H1 (cell line): Measurements from ENCODE around the gene RAB3GAP1. TPM values are rescaled to one million over a fixed set of nuclear protein-coding genes. Genes with fewer than 3 reads are reported as not detected.

Experiments used
- GABPA ChIP-seq: IDR thresholded peaks from 2 replicates; pipeline ENCODE4 v1.6.1; 2011; ENCODE audit warnings: mild to moderate bottlenecking, low read length, moderate library complexity, borderline replicate concordance; ENCODE audit not compliant: insufficient read depth
- SP1 ChIP-seq: IDR thresholded peaks from 2 replicates; pipeline ENCODE4 v1.6.1; 2011; ENCODE audit warnings: low read depth, low read length
- ZNF274 ChIP-seq: IDR thresholded peaks from 2 replicates; pipeline ENCODE4 v1.7.0; 2012; ENCODE audit warnings: low read length, borderline replicate concordance; ENCODE audit errors: extremely low read depth
- polyA plus RNA-seq, 7 experiments: library from polyadenylated mRNA; depleted of rRNA in 3 of 7; stranded (reverse) in 5 of 7; unstranded in 2 of 7; fragments of >200 nt in 5 of 7; fragments of 200-250 nt in 2 of 7; gene quantifications; 1 replicate in 5 of 7; 2 replicates in 1 of 7; 4 replicates in 1 of 7; pipeline versions ENCODE4 v1.2.1 to v1.2.3, GENCODE V29; 2011 to 2013; ENCODE audit warnings: missing spikeins in 2 of 7, mixed read lengths in 2 of 7
- total RNA-seq: library from RNA; stranded (reverse); fragmentation: NEBNext Ultra II Directional; extraction: Animal tissue kit (Norgen Biotek cat#: 25700); gene quantifications from 2 replicates; pipeline ENCODE4 v1.2.1, GENCODE V29; 2021

Gene RAB3GAP1
- total and polyA plus RNA-seq, 2 of the 8 experiments (the other 6 are each of a cell fraction or from before 2014, with no cell fraction given) = 9.8 to 28.6 TPM

DNA sequence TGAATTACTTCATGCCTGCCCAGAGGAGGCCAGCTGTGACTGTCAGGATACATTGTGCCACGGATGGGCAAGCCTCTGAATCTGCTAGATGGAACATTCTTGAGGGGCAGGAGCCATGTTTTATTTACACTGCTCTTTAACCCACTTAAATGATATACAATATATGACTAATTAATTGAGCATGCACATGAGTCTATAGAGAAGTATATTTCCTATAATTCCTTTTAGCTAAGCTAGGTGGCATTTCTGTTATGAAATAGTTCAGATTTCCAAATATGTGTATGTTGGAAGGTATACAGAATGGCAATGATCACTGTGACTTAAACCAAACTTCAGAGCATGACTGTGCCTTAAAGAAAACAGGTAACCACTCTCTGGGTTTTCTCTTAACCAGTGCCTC, 131.7 kb downstream of the RAB3GAP1 start (continued):
- no peak for TF ChIP-seq ZNF274
- no peak for TF ChIP-seq GABPA
- TF ChIP-seq SP1 = no peak
